Panc1 (cell line): ENCODE data around the gene CASP9. TPM values are rescaled to one million over a fixed set of nuclear protein-coding genes. Genes with fewer than 3 reads are reported as not detected.

Source experiments
- ATAC-seq: fragments of 200-7000 bp; cut with Tn5 transposase; 2 replicates; pipeline ENCODE4 v1.9.1; 2020; ENCODE audit warnings: mild to moderate bottlenecking, moderate library complexity
- BruUV-seq: library from RNA; stranded (reverse); fragments of 400-500 nt; replicated peaks from 2 replicates; lab custom pipeline; 2021; lab: Mats Ljungman, UMichigan
- CTCF ChIA-PET: fragments of 300-600 bp; sonication (Branson Sonifier 250); formaldehyde crosslinking; loops from one replicate; lab custom pipeline; 2022; ENCODE audit warnings: antibody characterized with exemption; lab: Charles Lee
- POLR2A ChIA-PET: fragments of 300-600 bp; sonication (Branson Sonifier 250); formaldehyde crosslinking; loops from one replicate; lab custom pipeline; 2022; ENCODE audit warnings: antibody characterized with exemption; lab: Charles Lee
- DNase-seq: peaks from one replicate; pipeline ENCODE4 v3.0.0-alpha.2; 2010; ENCODE audit warnings: low read depth, low spot score
- H3K27ac ChIP-seq: 2 replicates; pipeline ENCODE4 v1.5.1; 2011; ENCODE audit warnings: mild to moderate bottlenecking, low read length, inconsistent platforms
- H3K27me3 ChIP-seq: fragments of 200-500 bp; sonication (Bioruptor generic); 2 replicates; pipeline ENCODE4 v1.6.0; 2014; ENCODE audit warnings: low read length, inconsistent platforms; ENCODE audit not compliant: control insufficient read depth, insufficient read depth
- H3K36me3 ChIP-seq: fragments of 200-500 bp; sonication (Bioruptor generic); 2 replicates; pipeline ENCODE4 v1.5.1; 2014; ENCODE audit warnings: inconsistent platforms, mild to moderate bottlenecking, low read length, moderate library complexity; ENCODE audit not compliant: control insufficient read depth, insufficient read depth
- H3K4me1 ChIP-seq: 2 replicates; pipeline ENCODE4 v1.5.1; 2011; ENCODE audit warnings: inconsistent platforms, mild to moderate bottlenecking, low read length, moderate library complexity; ENCODE audit not compliant: control insufficient read depth, insufficient read depth
- H3K4me3 ChIP-seq, 2 experiments: 2 replicates each; pipeline ENCODE4 v1.5.1; 2011 to 2012; ENCODE audit warnings: low read depth in 2 of 2, low read length in 2 of 2, mild to moderate bottlenecking in 2 of 2, inconsistent platforms in 1 of 2, moderate library complexity in 1 of 2
- H3K9me3 ChIP-seq: fragments of 200-500 bp; sonication (Bioruptor generic); 2 replicates; pipeline ENCODE4 v1.5.1; 2014; ENCODE audit warnings: low read depth, mild to moderate bottlenecking, inconsistent platforms, low read length, moderate library complexity; ENCODE audit not compliant: control insufficient read depth, insufficient read depth
- POLR2AphosphoS5 ChIP-seq: IDR thresholded peaks from 2 replicates; pipeline ENCODE4 v1.6.1; 2012; ENCODE audit warnings: mild to moderate bottlenecking, low read depth, low read length, moderate library complexity
- SIN3A ChIP-seq: IDR thresholded peaks from 2 replicates; pipeline ENCODE4 v1.6.1; 2012; ENCODE audit warnings: low read depth, mild to moderate bottlenecking, low read length, moderate library complexity, borderline replicate concordance; ENCODE audit not compliant: insufficient read depth
- TCF7L2 ChIP-seq: IDR thresholded peaks from 2 replicates; pipeline ENCODE4 v1.6.1; 2011; ENCODE audit warnings: mild to moderate bottlenecking, low read depth, low read length, inconsistent platforms
- in situ Hi-C: cut with HindIII; loops from 2 replicates; pipeline ENCODE4 v1.10.0; 2016; ENCODE audit warnings: low sequenced_read_pairs, low pct_unique_long_range_greater_than_20kb
- intact Hi-C: fragments of 100-400 bp; cut with micrococcal nuclease; formaldehyde crosslinking; loops from one replicate; pipeline ENCODE4 v1.10.0; 2022; ENCODE audit not compliant: unreplicated experiment
- total RNA-seq: library from RNA; stranded (reverse); gene quantifications from one replicate; pipeline ENCODE4 v1.2.1, GENCODE V29; 2021; ENCODE audit not compliant: unreplicated experiment
- TF ChIP-seq, protein P1 (sequence below), 2 experiments: IDR thresholded peaks; 2 replicates each; pipeline ENCODE4 v1.6.1; 2011 to 2012; ENCODE audit warnings: low read depth in 2 of 2, control low read depth in 1 of 2, low read length in 1 of 2, mild to moderate bottlenecking in 1 of 2, moderate library complexity in 1 of 2; ENCODE audit not compliant: insufficient read depth in 1 of 2
- TF ChIP-seq, protein P2 (sequence below): fragments of 450-650 bp; IDR thresholded peaks from 2 replicates; pipeline ENCODE4 v1.5.1; 2017; ENCODE audit warnings: mild to moderate bottlenecking

The CASP9 gene
- total RNA-seq, 1 experiment from 2014 or later = 7.5 TPM

DNA sequence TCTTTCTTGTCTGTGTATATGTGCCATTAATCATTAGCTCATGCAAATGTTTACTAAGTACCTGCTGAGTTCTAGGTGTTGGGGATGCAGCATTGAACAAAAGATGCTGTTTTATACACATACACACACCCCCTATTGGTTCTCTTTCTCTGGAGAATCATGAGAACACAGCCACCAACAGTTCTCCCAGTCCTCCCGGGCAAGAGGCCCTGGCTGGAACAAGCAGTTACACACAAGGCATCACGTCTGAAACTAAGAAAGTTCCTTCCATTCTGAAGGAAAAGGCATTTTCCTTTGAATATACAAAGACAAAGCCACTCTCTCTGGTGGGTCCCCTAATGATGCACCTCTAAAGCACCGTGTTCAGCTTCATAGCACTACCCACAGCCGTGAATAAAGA is 10.8 kb downstream of the CASP9 start:
- no peak for TF ChIP-seq POLR2AphosphoS5
- no peak for TF ChIP-seq SIN3A
- TF ChIP-seq, protein P1, sequence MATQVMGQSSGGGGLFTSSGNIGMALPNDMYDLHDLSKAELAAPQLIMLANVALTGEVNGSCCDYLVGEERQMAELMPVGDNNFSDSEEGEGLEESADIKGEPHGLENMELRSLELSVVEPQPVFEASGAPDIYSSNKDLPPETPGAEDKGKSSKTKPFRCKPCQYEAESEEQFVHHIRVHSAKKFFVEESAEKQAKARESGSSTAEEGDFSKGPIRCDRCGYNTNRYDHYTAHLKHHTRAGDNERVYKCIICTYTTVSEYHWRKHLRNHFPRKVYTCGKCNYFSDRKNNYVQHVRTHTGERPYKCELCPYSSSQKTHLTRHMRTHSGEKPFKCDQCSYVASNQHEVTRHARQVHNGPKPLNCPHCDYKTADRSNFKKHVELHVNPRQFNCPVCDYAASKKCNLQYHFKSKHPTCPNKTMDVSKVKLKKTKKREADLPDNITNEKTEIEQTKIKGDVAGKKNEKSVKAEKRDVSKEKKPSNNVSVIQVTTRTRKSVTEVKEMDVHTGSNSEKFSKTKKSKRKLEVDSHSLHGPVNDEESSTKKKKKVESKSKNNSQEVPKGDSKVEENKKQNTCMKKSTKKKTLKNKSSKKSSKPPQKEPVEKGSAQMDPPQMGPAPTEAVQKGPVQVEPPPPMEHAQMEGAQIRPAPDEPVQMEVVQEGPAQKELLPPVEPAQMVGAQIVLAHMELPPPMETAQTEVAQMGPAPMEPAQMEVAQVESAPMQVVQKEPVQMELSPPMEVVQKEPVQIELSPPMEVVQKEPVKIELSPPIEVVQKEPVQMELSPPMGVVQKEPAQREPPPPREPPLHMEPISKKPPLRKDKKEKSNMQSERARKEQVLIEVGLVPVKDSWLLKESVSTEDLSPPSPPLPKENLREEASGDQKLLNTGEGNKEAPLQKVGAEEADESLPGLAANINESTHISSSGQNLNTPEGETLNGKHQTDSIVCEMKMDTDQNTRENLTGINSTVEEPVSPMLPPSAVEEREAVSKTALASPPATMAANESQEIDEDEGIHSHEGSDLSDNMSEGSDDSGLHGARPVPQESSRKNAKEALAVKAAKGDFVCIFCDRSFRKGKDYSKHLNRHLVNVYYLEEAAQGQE (IDR thresholded peaks at IDR 0.05; ENCODE audit: insufficient read depth in 1 of 2, low read depth in 2 of 2, low read length in 1 of 2) = no peak
- no peak for TF ChIP-seq TCF7L2
- TF ChIP-seq, protein P2, sequence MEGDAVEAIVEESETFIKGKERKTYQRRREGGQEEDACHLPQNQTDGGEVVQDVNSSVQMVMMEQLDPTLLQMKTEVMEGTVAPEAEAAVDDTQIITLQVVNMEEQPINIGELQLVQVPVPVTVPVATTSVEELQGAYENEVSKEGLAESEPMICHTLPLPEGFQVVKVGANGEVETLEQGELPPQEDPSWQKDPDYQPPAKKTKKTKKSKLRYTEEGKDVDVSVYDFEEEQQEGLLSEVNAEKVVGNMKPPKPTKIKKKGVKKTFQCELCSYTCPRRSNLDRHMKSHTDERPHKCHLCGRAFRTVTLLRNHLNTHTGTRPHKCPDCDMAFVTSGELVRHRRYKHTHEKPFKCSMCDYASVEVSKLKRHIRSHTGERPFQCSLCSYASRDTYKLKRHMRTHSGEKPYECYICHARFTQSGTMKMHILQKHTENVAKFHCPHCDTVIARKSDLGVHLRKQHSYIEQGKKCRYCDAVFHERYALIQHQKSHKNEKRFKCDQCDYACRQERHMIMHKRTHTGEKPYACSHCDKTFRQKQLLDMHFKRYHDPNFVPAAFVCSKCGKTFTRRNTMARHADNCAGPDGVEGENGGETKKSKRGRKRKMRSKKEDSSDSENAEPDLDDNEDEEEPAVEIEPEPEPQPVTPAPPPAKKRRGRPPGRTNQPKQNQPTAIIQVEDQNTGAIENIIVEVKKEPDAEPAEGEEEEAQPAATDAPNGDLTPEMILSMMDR = no peak
- no peaks in the 10 kb centered on the region for H3K9me3 ChIP-seq
- in situ Hi-C loops = no loop called here
- intact Hi-C loops = no loop called here
- no peaks in the 10 kb centered on the region for H3K4me1 ChIP-seq
- no peak for ATAC-seq
- ChIA-PET CTCF (interaction anchor here (0.6 kb wide), 1 partner anchor 600 kb away, joined by 4 read pairs; no protein-coding TSS in a partner anchor), POLR2A (no interaction called here)
- no peak overlapping the region for H3K4me3 ChIP-seq
- no peak for DNase-seq
- no peak overlapping the region for H3K27ac ChIP-seq
- H3K27me3 ChIP-seq = no peaks in the 10 kb centered on the region
- no TSS peak for BruUV-seq
- H3K36me3 ChIP-seq = no peaks in the 10 kb centered on the region

DNA sequence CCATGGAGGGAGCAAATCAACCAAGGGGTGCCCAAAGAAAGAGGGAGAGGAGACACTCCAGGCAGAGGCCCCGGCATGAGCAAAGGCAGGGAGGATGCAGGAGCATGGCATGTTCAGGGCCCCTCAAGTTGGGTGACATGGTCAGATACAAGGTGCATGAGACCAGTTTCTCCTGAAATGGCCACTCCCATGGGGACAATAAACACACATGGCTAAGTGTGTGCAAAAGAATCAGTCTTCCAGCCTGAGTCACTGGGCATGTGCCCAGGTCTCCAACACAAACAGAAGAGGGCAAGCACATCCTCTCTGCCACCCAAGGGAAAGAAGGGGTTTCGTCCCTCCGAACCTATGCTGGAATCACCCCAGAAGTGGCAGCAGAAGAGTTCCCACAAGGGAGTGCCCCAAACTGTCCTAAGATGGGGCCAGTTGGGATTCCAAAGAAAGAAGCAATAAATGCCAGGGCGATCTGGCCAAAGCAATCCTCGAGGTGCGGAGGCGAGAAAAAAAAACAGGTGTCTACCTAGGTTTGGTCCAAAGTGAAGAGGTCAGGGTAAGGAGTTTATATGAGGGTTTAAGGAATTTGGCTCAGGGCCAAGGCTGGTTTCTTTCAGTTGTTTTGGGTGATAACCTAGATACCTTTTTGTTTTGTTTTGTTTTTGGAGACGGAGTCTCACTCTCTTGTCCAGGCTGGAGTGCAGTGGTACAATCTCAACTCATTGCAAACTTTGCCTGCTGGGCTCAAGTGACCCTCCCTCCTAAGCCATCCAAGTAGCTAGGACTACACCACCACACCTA is 13.2 kb downstream of the CASP9 start:
- Histone ChIP-seq H3K4me3 (no peak overlapping the region), H3K27ac (no peak overlapping the region), H3K27me3 (no peaks in the 10 kb centered on the region), H3K36me3 (no peaks in the 10 kb centered on the region), H3K4me1 (no peaks in the 10 kb centered on the region), H3K9me3 (no peaks in the 10 kb centered on the region)
- POLR2A ChIA-PET = no interaction called here
- no peak for DNase-seq
- no TSS peak for BruUV-seq
- TF ChIP-seq TCF7L2 (no peak), SIN3A (no peak), POLR2AphosphoS5 (no peak)
- TF ChIP-seq, protein P1 (IDR thresholded peaks at IDR 0.05; ENCODE audit: insufficient read depth in 1 of 2, low read depth in 2 of 2, low read length in 1 of 2) = no peak
- TF ChIP-seq, protein P2 = no peak
- ATAC-seq = peak; percentile 35; the same call in 1 of the 2 replicates
- intact Hi-C loops (no loop called here), in situ Hi-C loops (no loop called here)
- CTCF ChIA-PET = no interaction called here
